SK-N-MC (cell line): ENCODE results near the gene TMEM107.

ENCODE experiments used
- EZH2 ChIP-seq: fragments of 200-600 bp; sonication (generic); IDR thresholded peaks from one replicate; pipeline ENCODE4 v1.6.1; 2017; ENCODE audit warnings: antibody characterized with exemption
- FOXP2 ChIP-seq: optimal IDR thresholded peaks from 2 replicates; pipeline ENCODE3; 2011; ENCODE audit warnings: mild to moderate bottlenecking, moderate library complexity; ENCODE audit not compliant: insufficient read depth; ENCODE audit errors: extremely low read length, control extremely low read depth
- POLR2AphosphoS5 ChIP-seq: IDR thresholded peaks from 2 replicates; pipeline ENCODE4 v1.6.1; 2012; ENCODE audit warnings: mild to moderate bottlenecking, low read depth, low read length, borderline replicate concordance

DNA sequence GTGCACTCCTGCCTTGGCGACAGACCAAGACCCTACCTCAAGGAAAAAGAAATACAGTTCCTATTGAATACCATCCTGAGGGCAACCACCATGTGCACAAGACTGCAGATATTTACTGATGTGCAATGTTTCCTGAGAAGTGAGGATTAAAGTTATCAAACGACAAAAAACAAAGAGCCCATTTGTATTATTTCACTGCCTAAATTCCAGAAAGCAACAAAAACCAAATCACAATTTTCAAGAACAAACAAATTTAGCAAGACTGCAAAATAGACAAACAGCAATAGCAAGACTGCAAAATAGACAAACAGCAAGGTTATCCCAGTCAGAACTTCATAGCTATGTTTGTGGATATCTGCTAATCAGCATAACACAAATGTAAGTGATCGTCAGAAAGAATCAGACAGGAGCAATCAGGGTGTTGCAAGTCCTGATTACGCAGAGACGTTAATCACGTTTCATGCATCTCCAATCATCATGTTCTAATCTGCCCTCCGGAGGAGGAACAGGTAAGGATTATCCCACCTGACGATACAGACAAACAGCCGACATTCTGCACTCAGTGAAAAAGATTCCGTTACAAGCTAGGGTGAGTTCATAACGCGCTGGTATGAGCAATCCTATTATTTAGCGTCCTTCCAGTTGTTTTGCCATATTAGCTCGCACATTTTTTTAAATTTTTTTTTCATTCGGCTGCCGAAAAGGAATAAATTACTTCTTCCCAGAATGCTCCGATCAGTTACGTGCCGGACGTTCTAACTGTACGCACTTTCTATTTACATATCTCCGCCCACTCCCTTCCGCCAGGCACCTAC is 2.9 kb downstream of the TMEM107 start:
- TF ChIP-seq POLR2AphosphoS5: peak; percentile 100
- TF ChIP-seq EZH2: no peak
- no peak for TF ChIP-seq FOXP2
